Hepatocyte (in vitro differentiated cells): Measurements from ENCODE around the gene HLF.

Experiments
- EZH2 ChIP-seq: fragments of 200-600 bp; sonication (generic); IDR thresholded peaks from 2 replicates; pipeline ENCODE4 v1.6.1; 2016; ENCODE audit warnings: antibody characterized with exemption, mild to moderate bottlenecking, borderline replicate concordance
- EZH2phosphoT487 ChIP-seq: fragments of 200-600 bp; sonication (generic); IDR thresholded peaks from one replicate; pipeline ENCODE4 v1.6.1; 2018; ENCODE audit warnings: antibody characterized with exemption, mild to moderate bottlenecking, low read depth, moderate library complexity; ENCODE audit not compliant: unreplicated experiment, severe bottlenecking
- TF ChIP-seq, protein P1 (sequence below): fragments of 200-600 bp; sonication (generic); IDR thresholded peaks from 2 replicates; pipeline ENCODE4 v1.5.1; 2016; ENCODE audit warnings: antibody characterized with exemption, mild to moderate bottlenecking; ENCODE audit not compliant: poor library complexity

DNA sequence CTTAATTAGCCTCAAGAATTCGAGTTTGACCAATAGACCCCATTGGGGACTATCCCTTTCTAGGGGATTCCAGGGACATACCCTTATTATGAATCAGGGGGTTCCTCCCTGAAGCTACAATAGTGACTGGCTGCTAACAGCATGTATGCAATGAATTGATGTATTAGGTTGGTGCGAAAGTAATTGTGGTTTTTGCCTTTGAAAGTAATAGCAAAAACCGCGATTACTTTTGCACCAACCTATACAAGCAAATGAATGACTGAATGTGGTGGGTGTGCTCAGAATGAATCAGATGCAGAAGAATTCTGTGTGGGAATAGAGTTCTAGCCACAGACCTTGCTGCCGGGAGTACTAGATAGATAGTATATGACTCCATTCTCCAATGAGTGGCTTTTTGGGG is 76.7 kb downstream of the HLF start:
- TF ChIP-seq, protein P1, sequence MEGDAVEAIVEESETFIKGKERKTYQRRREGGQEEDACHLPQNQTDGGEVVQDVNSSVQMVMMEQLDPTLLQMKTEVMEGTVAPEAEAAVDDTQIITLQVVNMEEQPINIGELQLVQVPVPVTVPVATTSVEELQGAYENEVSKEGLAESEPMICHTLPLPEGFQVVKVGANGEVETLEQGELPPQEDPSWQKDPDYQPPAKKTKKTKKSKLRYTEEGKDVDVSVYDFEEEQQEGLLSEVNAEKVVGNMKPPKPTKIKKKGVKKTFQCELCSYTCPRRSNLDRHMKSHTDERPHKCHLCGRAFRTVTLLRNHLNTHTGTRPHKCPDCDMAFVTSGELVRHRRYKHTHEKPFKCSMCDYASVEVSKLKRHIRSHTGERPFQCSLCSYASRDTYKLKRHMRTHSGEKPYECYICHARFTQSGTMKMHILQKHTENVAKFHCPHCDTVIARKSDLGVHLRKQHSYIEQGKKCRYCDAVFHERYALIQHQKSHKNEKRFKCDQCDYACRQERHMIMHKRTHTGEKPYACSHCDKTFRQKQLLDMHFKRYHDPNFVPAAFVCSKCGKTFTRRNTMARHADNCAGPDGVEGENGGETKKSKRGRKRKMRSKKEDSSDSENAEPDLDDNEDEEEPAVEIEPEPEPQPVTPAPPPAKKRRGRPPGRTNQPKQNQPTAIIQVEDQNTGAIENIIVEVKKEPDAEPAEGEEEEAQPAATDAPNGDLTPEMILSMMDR, result no peak
- TF ChIP-seq EZH2phosphoT487 (no peak), EZH2 (no peak)
